ENCODE results near the gene PPP1R2C.

PPP1R2C gene

DNA sequence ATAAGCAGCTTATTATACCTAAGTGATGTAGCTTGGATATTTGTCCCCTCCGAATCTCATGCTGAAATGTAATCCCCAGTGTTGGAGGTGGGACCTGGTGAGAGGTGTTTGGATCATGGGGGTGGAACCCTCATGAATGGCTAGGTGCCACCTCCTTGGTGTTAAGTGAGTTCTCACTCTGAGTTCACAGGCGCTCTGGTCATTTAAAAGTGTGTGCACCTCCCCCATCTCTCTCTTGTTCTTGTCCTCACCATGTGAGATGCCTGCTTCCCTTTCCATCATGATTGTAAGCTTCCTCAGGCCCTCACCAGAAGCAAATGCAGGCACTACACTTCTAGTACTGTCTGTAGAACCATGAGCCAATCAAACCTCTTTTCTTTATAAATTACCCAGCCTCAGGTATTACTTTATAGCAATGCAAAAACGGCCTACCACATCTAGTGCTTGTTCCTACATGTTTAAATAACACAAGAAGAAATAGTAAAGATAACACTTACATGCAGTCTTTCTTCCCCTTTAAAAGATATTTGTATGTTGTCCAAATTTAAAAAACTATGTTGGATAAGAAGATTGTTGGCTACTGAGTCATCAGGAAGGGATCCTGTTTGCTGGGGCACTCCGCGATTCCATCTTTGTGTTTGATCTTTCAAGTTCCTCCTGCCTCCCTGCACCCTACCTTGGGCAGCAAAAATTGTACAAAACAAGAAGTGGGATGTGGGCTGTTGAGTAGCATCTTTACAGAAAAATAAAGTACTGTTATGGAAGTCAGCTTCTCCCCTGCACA is 29.7 kb downstream of the PPP1R2C start:
- no peak for DNase-seq

DNA sequence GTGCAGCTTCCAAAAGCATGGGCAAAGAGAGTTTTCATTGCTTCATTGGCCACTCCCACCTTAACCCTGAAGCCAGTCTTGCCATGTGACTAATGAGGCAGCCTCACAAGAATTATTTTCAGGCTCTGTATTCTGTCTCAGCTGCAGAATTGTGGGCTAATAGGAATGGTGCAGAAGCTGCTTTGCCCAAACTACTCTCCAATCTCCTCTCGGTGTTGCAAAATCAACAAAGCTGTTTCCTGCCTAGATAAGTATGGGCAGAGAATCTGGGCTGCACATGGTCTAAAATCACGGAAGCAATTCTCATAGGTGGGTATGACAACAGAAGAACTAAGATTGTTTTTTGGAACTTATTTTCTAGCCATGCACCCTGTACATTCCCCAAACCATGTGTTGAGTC is 31.4 kb downstream of the PPP1R2C start:
- no peak for DNase-seq

DNA sequence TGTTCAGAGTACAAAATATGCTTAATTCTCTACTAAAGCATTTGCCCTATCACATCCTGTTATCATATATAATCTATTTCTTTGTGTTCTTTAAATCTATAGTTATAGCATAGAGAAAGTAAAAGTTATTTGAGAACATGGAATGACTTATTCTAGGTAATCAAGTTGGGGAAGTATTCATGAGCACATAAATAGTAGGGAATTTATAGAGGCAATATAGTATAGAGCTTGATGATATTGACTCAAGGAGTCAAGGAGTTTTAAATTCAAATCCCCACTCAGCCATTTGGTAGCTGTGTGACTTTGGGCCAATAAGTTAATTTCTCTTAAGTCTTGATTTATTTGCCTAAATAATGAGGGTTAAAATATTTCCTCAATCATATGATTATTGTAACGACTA is 37.5 kb downstream of the PPP1R2C start:
- no peak for DNase-seq

GRCh38 chrX:42739741-42740140 is 38.2 kb downstream of the PPP1R2C start:
- no peak for DNase-seq

- DNase-seq = no peak
Measured at GRCh38 chrX:42739258-42739657, 38.7 kb downstream of the PPP1R2C start.

GRCh38 chrX:42738552-42738951 is 39.4 kb downstream of the PPP1R2C start:
- DNase-seq = no peak

- DNase-seq = no peak
Measured at GRCh38 chrX:42735250-42735649, 42.7 kb downstream of the PPP1R2C start.

- no peak for DNase-seq
Measured at GRCh38 chrX:42732506-42732905, 45.5 kb downstream of the PPP1R2C start.
